Dedifferentiated amniotic fluid mesenchymal stem cell (primary cell): ENCODE measurements around the gene CDK14.
"Not testable (repeated sequence)": the region's sequence is repeated elsewhere in the genome, so short reads cannot be mapped to it uniquely, and the experiment has no call there.

Experiments
- DNase-seq: peaks from one replicate; pipeline ENCODE4 v3.0.0-alpha.2; 2016; ENCODE audit errors: extremely low spot score

Gene CDK14

GRCh38 chr7:90719155-90719554, 123.0 kb downstream of the CDK14 start:
- no peak for DNase-seq

GRCh38 chr7:90720984-90721760, 125.1 kb downstream of the CDK14 start:
- peak; percentile 48 for DNase-seq

GRCh38 chr7:90721869-90722431, 125.8 kb downstream of the CDK14 start:
- no peak for DNase-seq

DNA sequence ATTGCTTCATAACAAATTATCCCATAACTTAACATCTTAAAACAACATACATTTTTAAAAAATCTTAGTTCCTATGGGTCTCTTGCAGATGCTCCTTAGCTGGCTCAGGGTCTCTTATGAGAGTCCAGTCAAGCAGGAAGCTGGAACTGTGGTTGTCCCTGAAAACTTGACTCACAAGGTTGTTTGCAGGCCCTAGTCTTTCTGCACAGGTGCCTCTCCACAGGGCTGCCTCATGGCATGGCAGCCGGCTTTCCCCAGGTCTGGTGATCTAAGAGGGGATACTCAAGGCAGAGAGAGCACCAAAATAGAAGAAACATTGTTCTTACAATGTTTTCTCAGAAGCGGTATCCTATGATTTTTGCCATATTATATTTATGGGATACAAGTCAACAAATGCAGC, 127.1 kb downstream of the CDK14 start:
- DNase-seq = no peak

DNA sequence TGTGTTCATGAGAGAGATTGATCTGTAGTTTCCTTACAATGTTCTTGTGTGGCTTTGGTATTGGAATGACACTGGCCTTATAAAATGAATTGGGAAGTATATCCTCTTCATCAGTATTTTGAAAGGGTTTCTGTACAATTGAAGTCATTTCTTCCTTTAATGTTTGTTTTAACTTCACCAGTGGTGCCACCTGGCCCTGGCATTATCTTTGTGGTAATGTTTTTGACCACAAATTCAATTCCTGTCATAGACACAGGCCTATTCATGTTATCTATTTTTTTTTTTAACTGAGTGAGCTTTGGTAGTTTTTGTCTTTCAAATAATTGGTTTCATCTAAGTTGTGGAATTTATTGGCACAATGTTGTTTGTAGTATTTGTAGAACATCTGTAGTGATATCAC, 127.7 kb downstream of the CDK14 start:
- DNase-seq = no peak

DNA sequence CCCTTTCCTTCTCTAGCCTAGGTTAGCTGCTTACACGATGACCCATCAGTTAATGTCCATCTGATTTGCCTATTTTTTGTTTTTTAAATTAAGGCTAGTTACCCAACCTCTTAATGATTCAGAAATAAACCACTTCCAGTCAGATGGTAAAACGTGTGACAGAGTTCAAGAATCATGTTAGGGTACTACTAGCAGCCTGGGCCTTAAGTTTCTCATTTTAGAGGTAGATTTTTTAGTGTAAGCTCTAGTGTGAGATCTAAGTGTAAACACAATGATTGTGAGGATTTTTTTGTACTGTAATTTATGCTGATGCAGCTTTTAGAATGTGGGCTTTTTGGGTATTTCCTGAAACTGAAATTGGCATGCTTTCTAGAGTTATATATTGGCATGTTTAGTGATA, 130.0 kb downstream of the CDK14 start:
- no peak for DNase-seq

- no peak for DNase-seq
Observed at GRCh38 chr7:90726623-90727022, 130.5 kb downstream of the CDK14 start.

DNA sequence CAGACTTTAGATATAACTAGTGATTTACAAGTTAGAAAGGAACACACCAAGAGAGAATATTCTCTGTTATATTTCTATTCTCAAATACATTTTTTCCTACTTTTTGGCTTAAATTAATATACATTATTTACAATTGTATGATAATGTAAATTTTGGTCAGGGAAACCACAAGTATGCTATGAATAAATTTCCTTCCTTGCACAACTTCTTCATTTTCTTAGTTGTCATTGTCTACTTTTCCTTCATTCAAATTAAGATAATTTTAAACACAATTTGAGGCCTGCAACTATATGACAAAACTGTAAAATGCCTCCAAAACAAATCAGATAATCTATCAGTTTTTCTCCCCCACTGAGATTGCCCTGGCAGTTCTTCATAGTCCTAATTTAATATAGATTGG, 131.3 kb downstream of the CDK14 start:
- DNase-seq = no peak

DNA sequence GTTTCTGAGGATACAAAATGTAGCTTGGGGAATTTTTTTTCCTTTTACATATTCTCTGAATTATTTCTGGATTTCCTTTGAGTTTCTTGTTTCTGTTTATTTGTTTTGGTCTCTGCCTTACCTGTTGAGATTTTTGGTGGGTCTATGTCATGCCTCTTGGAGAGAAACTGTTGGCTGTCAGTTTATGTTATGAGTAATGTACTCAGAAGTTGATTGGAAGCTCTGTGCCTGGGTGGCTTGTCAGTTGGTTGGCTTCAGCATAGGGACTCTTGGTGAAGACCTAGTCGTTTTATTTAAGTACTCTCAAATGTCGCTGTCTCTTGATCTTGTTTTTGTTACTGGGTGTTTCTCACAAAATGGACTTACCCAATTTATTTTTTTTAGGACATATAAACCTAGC, 132.4 kb downstream of the CDK14 start:
- DNase-seq = no peak

DNA sequence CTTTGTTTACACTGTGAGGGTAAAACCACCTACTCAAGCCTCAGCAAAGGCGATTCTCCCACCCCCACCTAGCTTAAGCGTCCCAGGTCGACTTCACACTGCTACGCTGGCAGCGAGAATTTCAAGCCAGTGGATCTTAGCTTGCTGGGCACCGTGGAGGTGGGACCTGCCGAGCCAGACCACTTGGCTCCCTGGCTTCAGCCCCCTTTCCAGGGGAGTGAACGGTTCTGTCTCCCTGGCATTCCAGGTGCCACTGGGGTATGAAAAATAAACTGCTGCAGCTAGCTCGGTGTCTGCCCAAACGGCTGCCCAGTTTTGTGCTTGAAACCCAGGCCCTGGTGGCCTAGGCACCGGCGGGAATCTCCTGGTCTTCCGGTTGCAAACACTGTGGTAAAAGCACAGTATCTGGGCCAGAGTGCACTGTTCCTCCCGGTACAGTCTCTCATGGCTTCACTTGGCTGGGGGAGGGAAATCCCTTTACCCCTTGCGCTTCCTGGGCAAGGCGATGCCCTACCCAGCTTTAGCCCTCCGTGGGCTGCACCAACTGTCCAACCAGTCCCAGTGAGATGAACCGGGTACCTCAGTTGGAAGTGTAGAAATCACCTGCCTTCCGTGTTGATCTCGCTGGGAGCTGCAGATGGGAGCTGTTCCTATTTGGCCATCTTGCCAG, 139.6 kb downstream of the CDK14 start:
- not testable (repeated sequence) for DNase-seq

GRCh38 chr7:90736316-90736715, 140.2 kb downstream of the CDK14 start:
- DNase-seq = no peak

DNA sequence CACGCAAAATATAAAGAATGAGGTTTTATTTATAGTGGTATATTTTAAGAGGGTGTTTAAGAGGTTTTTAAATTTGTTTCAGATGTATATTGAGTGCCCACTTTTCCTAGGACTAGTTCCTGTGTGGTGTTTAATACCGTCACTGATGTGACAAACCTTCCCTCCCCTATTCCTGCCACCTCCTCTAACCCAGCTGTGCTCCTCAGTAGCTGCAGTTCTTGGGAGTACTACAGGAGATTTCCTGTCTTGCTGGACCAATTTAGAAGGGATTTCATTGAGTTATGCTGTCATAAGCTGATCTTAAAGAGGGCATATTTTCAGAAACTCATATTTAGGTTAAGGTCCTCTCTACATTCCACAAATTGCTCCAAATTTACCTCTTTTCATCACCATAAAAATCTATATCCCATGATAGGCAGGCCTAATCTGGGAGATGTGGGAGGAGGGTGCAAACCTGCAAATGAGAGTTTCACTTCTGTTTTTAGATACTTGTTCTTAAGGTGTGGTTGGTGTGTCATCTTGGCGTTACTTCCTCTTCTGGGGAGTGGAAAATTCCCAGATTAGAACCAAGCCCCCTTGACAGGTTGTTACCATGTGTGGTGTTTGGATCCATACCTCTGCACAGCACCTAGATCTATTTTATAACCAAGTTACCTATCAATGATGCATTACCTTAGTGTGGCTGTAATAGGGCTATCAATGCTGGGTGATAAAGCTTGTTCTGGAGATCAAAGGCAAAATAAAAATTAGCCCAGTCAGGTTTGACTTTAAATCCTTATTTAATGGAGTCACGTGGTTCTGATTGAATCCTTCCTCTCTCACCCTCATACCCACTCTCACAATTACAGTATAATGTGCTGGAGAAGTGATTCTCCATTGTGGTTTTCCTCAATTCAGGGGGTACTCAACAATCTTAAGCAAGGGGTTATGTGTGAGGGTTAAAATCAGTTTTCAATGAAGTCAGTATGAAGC, 141.1 kb downstream of the CDK14 start:
- no peak for DNase-seq

GRCh38 chr7:90738249-90738648, 142.1 kb downstream of the CDK14 start:
- DNase-seq = no peak

DNA sequence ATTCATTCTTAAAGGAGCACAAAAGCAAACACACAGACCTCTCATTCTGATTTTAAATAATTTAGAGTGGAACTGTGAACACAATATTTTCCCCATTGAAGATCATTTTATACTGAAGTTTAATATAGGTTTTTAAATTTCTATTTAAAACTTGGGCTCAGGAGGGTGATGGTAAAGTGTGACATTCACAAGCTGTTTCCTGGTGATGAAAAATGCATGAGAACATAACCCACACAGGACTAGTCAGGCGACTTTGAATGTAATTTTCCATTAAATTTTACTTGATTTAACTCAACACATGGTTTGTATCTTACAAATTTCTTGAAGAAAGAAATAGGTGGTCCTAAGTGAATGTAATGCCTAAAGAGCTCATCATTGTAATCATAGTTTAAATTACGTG, 143.6 kb downstream of the CDK14 start:
- no peak for DNase-seq

DNA sequence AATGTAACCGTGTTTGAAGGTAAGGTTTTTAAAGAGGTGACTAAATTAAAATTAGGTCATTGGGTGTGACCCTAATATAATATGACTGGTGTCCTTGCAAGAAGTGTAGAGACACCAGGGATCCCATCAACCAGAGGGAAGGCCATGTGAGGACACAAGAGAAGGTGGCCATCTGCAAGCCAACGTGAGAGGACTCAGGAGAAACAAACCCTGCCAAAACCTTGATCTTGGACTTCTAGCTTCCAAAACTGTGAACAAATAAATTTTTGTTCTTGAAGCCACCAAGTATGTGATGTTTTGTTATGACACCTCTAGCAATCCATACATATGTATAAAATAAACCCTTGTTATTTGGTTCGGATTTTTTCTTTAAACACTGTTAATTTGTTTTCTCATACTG, 144.3 kb downstream of the CDK14 start:
- DNase-seq = no peak

GRCh38 chr7:90743626-90744025, 147.5 kb downstream of the CDK14 start:
- no peak for DNase-seq

DNA sequence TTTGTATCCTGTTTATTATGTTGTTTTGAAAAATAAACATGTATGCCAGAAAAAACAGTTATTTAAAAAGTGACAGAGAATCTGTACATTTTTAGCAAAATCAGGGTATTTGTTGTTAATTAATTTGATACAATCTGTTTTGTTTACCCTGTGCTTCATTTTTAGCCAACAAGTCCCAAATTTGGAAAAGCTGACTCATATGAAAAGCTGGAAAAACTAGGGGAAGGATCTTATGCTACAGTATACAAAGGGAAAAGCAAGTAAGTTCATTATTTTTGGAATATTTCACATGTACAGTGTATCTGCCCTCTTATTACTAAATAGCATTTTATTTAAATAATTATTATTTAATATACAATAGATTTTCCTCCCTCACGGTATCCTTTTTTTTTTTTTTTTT, 151.4 kb downstream of the CDK14 start:
- no peak for DNase-seq

DNA sequence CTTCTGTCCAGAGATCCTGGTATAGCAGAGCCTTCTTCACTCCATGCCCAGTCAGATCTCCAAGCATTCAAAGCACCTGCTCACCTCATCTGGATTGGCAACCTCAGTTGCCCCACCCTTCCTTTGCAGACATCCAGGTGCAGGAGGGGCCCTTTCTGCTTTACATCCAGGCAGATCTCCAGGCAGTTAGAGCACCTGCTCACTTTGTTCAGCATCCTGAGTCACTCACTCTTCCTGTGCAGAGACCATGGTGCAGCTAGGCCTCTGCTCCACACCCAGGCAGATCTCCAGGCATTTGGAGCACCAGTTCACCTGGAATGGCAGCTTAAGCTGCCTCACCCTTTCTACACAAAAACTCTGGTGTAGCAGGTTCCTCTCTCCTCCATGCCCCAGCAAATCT, 153.1 kb downstream of the CDK14 start:
- no peak for DNase-seq

DNA sequence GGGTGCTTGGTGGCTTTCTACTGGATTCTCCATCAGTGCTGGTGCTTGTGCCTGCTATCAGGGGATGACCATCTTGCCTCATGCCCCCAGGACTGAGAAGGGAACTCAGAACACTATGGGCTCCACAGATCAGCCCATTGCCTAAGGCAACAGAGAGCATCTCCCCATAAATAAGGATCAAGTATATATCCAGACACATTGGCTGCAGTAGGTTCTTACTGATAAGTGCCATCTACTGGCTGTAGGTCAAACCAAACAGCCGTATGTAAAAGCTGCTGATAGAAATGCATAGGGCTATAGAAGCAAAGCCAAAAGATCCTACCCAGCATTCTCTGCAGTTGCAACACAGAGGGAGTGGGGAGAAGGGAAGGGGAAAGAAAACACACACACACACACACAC, 153.7 kb downstream of the CDK14 start:
- DNase-seq = no peak

- DNase-seq = no peak
Observed at GRCh38 chr7:90751595-90751994, 155.5 kb downstream of the CDK14 start.

DNA sequence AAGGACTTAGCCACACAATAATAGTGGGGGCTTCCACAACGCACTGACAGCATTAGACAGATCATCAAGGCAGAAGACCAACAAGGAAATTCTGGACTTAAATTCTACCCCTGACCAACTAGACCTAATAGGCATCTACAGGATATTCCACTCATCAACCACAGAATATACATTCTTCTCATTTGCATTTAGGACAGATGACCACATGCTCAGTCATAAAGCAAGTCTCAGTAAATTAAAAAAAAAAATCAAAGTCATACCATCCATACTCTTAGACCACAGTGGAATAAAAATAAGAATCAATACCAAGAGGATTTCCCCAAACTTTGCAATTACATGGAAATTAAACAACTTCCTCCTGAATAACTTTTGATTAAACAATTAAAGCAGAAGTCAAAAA, 155.9 kb downstream of the CDK14 start:
- DNase-seq = no peak

DNA sequence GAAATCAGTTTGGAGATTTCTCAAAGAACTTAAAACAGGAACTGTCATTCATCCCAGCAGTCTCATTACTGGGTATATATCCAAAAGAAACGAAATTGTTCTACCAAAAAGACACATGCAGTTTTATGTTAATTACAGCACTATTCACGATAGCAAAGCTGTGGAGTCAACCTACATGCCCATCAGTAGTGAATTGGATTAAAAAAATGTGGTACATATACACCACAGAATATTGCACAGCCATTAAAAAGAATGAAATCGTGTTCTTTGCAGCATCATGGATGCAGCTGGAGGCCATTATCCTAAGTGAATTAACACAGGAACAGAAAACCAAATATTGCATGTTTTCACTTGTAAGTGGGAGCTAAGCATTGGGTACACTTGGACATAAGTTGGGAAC, 158.9 kb downstream of the CDK14 start:
- no peak for DNase-seq
